ENCODE results near the gene ARAP3. TPM values are rescaled to one million over a fixed set of nuclear protein-coding genes. Genes with fewer than 3 reads are reported as not detected.

Gene ARAP3
- total RNA-seq, 1 donor = 2.2 TPM

DNA sequence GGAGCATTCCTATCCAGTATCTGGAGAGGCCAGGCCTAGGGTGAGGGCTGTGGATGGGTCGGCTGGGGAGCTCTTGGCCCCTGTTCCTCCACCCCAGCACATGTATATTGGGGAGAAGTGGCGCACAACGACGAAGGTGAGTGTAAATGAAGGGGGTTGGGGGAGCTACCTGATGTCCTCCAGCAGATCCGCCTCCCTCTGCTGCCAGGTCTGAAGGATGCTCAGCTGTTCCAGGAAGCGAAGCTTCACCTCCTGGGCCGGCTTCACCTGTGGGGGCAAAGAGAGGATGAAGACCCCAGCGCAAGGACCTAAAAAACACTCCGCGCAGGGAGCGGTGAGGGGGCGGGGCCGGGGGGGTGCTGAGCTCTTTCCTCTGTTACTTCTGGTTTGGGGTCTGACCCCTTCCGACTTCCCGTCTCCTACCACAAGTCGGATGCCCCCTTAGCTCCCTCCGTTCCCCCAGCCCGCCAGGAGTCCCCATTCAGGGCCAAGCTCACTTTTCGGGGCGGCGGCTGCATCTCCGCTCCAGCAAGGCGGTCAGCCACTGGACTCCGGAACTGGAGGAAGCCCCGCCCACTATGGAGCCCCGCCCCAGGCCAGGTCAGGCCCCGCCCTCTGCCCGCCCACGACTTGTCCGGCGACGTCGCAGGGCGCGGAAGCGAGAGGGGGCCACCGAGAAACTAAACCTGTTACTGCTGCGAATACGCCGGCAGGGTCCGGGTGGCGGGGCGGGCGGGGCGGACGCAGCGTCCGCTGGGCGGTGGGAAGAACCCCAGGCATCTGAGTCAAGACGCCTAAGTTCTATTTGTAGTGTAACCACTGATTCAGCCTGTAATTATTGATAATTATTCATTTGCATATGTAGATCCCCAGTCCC is 30.9 kb downstream of the ARAP3 start, which contains the start of gene FCHSD1:
FCHSD1 (minus strand) TSS at position 568 of the 877 bp plus-strand sequence; CDS start at position 518, 50 bp downstream.
- peaks cover 6% of the 10 kb centered on the region for H4K20me1 ChIP-seq (ENCODE audit: insufficient read depth, low read length)
- peak within 1 kb of the TSS; percentile 93 for H2AFZ ChIP-seq (ENCODE audit: low read length)
- H3K9me3 ChIP-seq (ENCODE audit: low read depth, low read length) = no peaks in the 10 kb centered on the region
- H3K4me2 ChIP-seq (ENCODE audit: insufficient read depth, low read length) = peak within 1 kb of the TSS; percentile 95
- TF ChIP-seq, protein P1, sequence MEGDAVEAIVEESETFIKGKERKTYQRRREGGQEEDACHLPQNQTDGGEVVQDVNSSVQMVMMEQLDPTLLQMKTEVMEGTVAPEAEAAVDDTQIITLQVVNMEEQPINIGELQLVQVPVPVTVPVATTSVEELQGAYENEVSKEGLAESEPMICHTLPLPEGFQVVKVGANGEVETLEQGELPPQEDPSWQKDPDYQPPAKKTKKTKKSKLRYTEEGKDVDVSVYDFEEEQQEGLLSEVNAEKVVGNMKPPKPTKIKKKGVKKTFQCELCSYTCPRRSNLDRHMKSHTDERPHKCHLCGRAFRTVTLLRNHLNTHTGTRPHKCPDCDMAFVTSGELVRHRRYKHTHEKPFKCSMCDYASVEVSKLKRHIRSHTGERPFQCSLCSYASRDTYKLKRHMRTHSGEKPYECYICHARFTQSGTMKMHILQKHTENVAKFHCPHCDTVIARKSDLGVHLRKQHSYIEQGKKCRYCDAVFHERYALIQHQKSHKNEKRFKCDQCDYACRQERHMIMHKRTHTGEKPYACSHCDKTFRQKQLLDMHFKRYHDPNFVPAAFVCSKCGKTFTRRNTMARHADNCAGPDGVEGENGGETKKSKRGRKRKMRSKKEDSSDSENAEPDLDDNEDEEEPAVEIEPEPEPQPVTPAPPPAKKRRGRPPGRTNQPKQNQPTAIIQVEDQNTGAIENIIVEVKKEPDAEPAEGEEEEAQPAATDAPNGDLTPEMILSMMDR (IDR thresholded peaks at IDR 0.05; ENCODE audit: extremely low read depth, low read depth, low read length) = no peak
- DNase-seq (ENCODE audit: insufficient read length, low spot score, missing footprints) = peak; percentile 99
- peak within 1 kb of the TSS; percentile 43 for H3K27ac ChIP-seq (ENCODE audit: low read depth, low read length)
- H3K79me2 ChIP-seq (ENCODE audit: insufficient read depth, low read length) = peaks cover 12% of the 10 kb centered on the region
- no peaks in the 10 kb centered on the region for H3K27me3 ChIP-seq (ENCODE audit: insufficient read depth, low read length)
- peaks cover 19% of the 10 kb centered on the region for H3K4me1 ChIP-seq (ENCODE audit: insufficient read depth, low read length)
- peak within 1 kb of the TSS; percentile 84 for H3K4me3 ChIP-seq (ENCODE audit: insufficient read depth, low read length)
- peaks cover 25% of the 10 kb centered on the region for H3K36me3 ChIP-seq (ENCODE audit: insufficient read depth, low read length)

DNA sequence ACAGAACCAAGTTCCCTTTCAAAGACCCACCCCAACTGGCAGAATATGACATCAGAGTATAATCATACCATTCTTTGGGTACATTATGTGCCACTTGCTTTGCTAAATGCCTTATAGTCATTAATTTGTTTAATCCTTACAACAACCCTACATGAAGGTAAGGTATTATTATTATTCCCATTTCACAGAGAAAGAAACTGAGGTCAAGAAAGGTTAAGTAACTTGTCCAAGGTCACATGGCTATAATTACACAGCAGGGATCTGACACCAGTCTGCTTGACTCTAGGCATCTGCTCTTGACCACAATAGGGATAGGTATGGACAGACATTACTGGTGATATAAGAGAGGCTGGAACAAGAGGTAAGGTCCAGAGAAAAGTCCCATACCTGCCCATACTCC is 32.1 kb downstream of the ARAP3 start:
- Histone ChIP-seq H3K9me3 (ENCODE audit: low read depth, low read length) (no peaks in the 10 kb centered on the region), H4K20me1 (ENCODE audit: insufficient read depth, low read length) (peaks cover 6% of the 10 kb centered on the region), H3K4me3 (ENCODE audit: insufficient read depth, low read length) (no peak overlapping the region), H3K36me3 (ENCODE audit: insufficient read depth, low read length) (peaks cover 36% of the 10 kb centered on the region), H3K79me2 (ENCODE audit: insufficient read depth, low read length) (peaks cover 12% of the 10 kb centered on the region), H3K27me3 (ENCODE audit: insufficient read depth, low read length) (no peaks in the 10 kb centered on the region), H3K4me1 (ENCODE audit: insufficient read depth, low read length) (peaks cover 19% of the 10 kb centered on the region), H3K4me2 (ENCODE audit: insufficient read depth, low read length) (peak overlapping the region; percentile 95), H3K27ac (ENCODE audit: low read depth, low read length) (no peak overlapping the region), H2AFZ (ENCODE audit: low read length) (no peak overlapping the region)
- DNase-seq (ENCODE audit: insufficient read length, low spot score, missing footprints) = no peak
- TF ChIP-seq, protein P1 (IDR thresholded peaks at IDR 0.05; ENCODE audit: extremely low read depth, low read depth, low read length) = no peak

DNA sequence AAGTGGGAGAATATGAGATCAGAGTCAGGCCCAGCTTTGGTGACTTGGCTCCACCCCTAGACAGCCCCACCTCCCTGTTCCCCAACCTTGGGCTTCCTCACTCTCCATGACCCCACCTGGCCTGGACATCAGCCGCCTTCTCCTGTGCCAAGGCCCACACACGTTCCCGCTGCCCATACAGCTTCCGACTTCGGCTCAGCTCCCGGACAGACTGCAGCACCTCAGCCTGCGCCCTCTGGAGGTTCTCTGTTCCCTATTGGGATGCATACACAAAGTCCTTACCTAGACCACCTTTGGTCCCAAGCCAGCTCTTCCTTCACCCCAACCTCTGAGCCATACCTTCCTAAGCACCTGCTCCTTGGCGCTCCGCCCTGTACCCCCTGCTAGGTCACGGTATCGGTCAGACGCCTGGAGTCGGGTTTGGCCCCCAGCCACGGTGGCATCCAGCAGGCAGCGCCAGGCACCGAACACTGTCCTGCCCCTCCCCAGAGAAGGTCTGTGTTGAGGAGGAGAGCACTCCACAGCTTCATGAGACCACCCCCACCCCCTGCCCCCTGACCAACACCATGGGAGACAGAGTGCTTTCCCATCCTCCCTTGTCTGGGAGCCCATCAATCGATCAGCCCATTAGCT is 32.9 kb downstream of the ARAP3 start:
- peaks cover 41% of the 10 kb centered on the region for H3K36me3 ChIP-seq (ENCODE audit: insufficient read depth, low read length)

More for the DNA sequence above, 32.9 kb downstream of the ARAP3 start:
- TF ChIP-seq, protein P1 (IDR thresholded peaks at IDR 0.05; ENCODE audit: extremely low read depth, low read depth, low read length) = no peak
- no peak overlapping the region for H3K27ac ChIP-seq (ENCODE audit: low read depth, low read length)
- no peaks in the 10 kb centered on the region for H3K9me3 ChIP-seq (ENCODE audit: low read depth, low read length)
- no peak overlapping the region for H2AFZ ChIP-seq (ENCODE audit: low read length)
- no peaks in the 10 kb centered on the region for H3K27me3 ChIP-seq (ENCODE audit: insufficient read depth, low read length)
- peaks cover 14% of the 10 kb centered on the region for H3K4me1 ChIP-seq (ENCODE audit: insufficient read depth, low read length)
- no peak for DNase-seq (ENCODE audit: insufficient read length, low spot score, missing footprints)
- no peak overlapping the region for H3K4me3 ChIP-seq (ENCODE audit: insufficient read depth, low read length)
- H4K20me1 ChIP-seq (ENCODE audit: insufficient read depth, low read length) = peaks cover 6% of the 10 kb centered on the region
- no peak overlapping the region for H3K4me2 ChIP-seq (ENCODE audit: insufficient read depth, low read length)
- H3K79me2 ChIP-seq (ENCODE audit: insufficient read depth, low read length) = peaks cover 12% of the 10 kb centered on the region
